HCT116 (cell line): Measurements from ENCODE around the gene DIP2B. TPM values are rescaled to one million over a fixed set of nuclear protein-coding genes. Genes with fewer than 3 reads are reported as not detected.

Experiments used
- ATAC-seq: fragments of 200-7000 bp; cut with Tn5 transposase; 2 replicates; pipeline ENCODE4 v1.9.1; 2020; ENCODE audit warnings: mild to moderate bottlenecking, moderate library complexity
- BruUV-seq: library from RNA; stranded (reverse); fragments of 400-500 nt; replicated peaks from 2 replicates; lab custom pipeline; 2021; lab: Mats Ljungman, UMichigan
- CTCF ChIA-PET: fragments of 300-600 bp; sonication (Branson Sonifier 250); formaldehyde crosslinking; loops from one replicate; lab custom pipeline; 2021; ENCODE audit warnings: antibody characterized with exemption; lab: Charles Lee
- POLR2A ChIA-PET: fragments of 300-600, 350-600 bp; sonication (Branson Sonifier 250); formaldehyde crosslinking; loops from one replicate; lab custom pipeline; 2021; ENCODE audit warnings: antibody characterized with exemption; lab: Charles Lee
- RAD21 ChIA-PET, 2 experiments: fragments of 300-600 bp; sonication (Branson Sonifier 250); formaldehyde crosslinking; loops; one replicate each; lab custom pipeline; 2023; ENCODE audit warnings: low total read pairs in 2 of 2; ENCODE audit not compliant: uncharacterized antibody in 2 of 2, unreplicated experiment in 2 of 2, low non-redundant PET in 1 of 2; lab: Charles Lee
- DNase-seq: peaks from one replicate; pipeline ENCODE4 v3.0.0-alpha.2; 2010; ENCODE audit warnings: low read depth, low spot score
- H2AFZ ChIP-seq: fragments of 200-600 bp; shearing (Covaris generic), sonication (generic); 2 replicates; pipeline ENCODE4 v1.6.1; 2017; ENCODE audit warnings: low read depth, mixed run types, mixed read lengths, antibody characterized with exemption, low read length; ENCODE audit not compliant: poor library complexity, severe bottlenecking
- H3K27ac ChIP-seq: 2 replicates; pipeline ENCODE4 v1.5.1; 2012; ENCODE audit warnings: low read depth, low read length
- H3K27me3 ChIP-seq: fragments of 200-600 bp; sonication (generic); 2 replicates; pipeline ENCODE4 v1.6.1; 2016; ENCODE audit warnings: mixed run types, low read length, mixed read lengths; ENCODE audit not compliant: insufficient read depth
- H3K36me3 ChIP-seq, 2 experiments: fragments of 200-500 bp in 1 of 2; fragments of 200-600 bp in 1 of 2; sonication (Bioruptor generic) in 1 of 2; sonication (generic) in 1 of 2; 2 replicates each; pipeline versions ENCODE4 v1.5.1 to v1.6.1; 2014 to 2016; ENCODE audit warnings: low read length in 2 of 2, inconsistent platforms in 1 of 2, mixed read lengths in 1 of 2, mixed run types in 1 of 2; ENCODE audit not compliant: insufficient read depth in 2 of 2, control insufficient read depth in 1 of 2
- H3K4me1 ChIP-seq, 2 experiments: fragments of 200-600 bp in 1 of 2; sonication (generic) in 1 of 2; 2 replicates each; pipeline versions ENCODE4 v1.5.1 to v1.6.1; 2012 to 2017; ENCODE audit warnings: low read length in 2 of 2, inconsistent platforms in 1 of 2, mild to moderate bottlenecking in 1 of 2, mixed read lengths in 1 of 2, mixed run types in 1 of 2, moderate library complexity in 1 of 2; ENCODE audit not compliant: insufficient read depth in 2 of 2, control insufficient read depth in 1 of 2
- H3K4me2 ChIP-seq: fragments of 200-600 bp; sonication (generic); 2 replicates; pipeline ENCODE4 v1.6.1; 2017; ENCODE audit warnings: mixed run types, low read length, mixed read lengths
- H3K4me3 ChIP-seq, 2 experiments: fragments of 200-600 bp in 1 of 2; sonication (generic) in 1 of 2; replicated peaks in 1 of 2; 2 replicates each; pipeline ENCODE4 v1.5.1; 2011 to 2016; ENCODE audit warnings: low read length in 2 of 2, control low read depth in 1 of 2, low read depth in 1 of 2, mild to moderate bottlenecking in 1 of 2, mixed read lengths in 1 of 2, mixed run types in 1 of 2
- H3K79me2 ChIP-seq: fragments of 200-600 bp; sonication (generic); 2 replicates; pipeline ENCODE4 v1.6.1; 2017; ENCODE audit warnings: mild to moderate bottlenecking, mixed run types, low read length, moderate library complexity, mixed read lengths; ENCODE audit not compliant: insufficient read depth
- H3K9ac ChIP-seq: fragments of 200-600 bp; sonication (generic); 2 replicates; pipeline ENCODE4 v1.6.1; 2016; ENCODE audit warnings: low read length, mixed read lengths
- H3K9me2 ChIP-seq: fragments of 200-600 bp; sonication (generic), shearing (Covaris generic); 2 replicates; pipeline ENCODE4 v1.6.1; 2017; ENCODE audit warnings: mixed run types, mild to moderate bottlenecking, moderate library complexity; ENCODE audit not compliant: insufficient read depth
- H3K9me3 ChIP-seq, 2 experiments: fragments of 200-500 bp in 1 of 2; fragments of 200-600 bp in 1 of 2; sonication (Bioruptor generic) in 1 of 2; sonication (generic) in 1 of 2; 2 replicates each; pipeline ENCODE4 v1.6.1; 2014 to 2017; ENCODE audit warnings: low read length in 2 of 2, mixed read lengths in 2 of 2, inconsistent platforms in 1 of 2, low read depth in 1 of 2, mild to moderate bottlenecking in 1 of 2, mixed run types in 1 of 2, moderate library complexity in 1 of 2; ENCODE audit not compliant: control insufficient read depth in 1 of 2, insufficient read depth in 1 of 2
- H4K20me1 ChIP-seq: fragments of 200-600 bp; sonication (generic), shearing (Covaris generic); 2 replicates; pipeline ENCODE4 v1.6.1; 2017; ENCODE audit warnings: mixed run types, mild to moderate bottlenecking, moderate library complexity; ENCODE audit not compliant: insufficient read depth
- ATF3 ChIP-seq: IDR thresholded peaks from 2 replicates; pipeline ENCODE4 v1.6.1; 2012
- CBX3 ChIP-seq: IDR thresholded peaks from 2 replicates; pipeline ENCODE4 v1.6.1; 2012; ENCODE audit warnings: low read depth
- CEBPB ChIP-seq: IDR thresholded peaks from 2 replicates; pipeline ENCODE4 v1.6.1; 2012; ENCODE audit warnings: low read depth
- EGR1 ChIP-seq: IDR thresholded peaks from 2 replicates; pipeline ENCODE4 v1.6.1; 2012; ENCODE audit warnings: low read depth
- ELF1 ChIP-seq: IDR thresholded peaks from 2 replicates; pipeline ENCODE4 v1.6.1; 2012; ENCODE audit warnings: low read depth, borderline replicate concordance
- EZH2 ChIP-seq: fragments of 200-600 bp; sonication (generic); IDR thresholded peaks from 2 replicates; pipeline ENCODE4 v1.6.1; 2017; ENCODE audit warnings: antibody characterized with exemption, mixed run types
- FOSL1 ChIP-seq: IDR thresholded peaks from 2 replicates; pipeline ENCODE4 v1.6.1; 2012; ENCODE audit warnings: low read depth
- MAX ChIP-seq: IDR thresholded peaks from 2 replicates; pipeline ENCODE4 v1.6.1; 2012
- POLR2AphosphoS5 ChIP-seq: IDR thresholded peaks from 2 replicates; pipeline ENCODE4 v1.6.1; 2011; ENCODE audit warnings: mild to moderate bottlenecking, low read depth, low read length, moderate library complexity
- SP1 ChIP-seq: IDR thresholded peaks from 2 replicates; pipeline ENCODE4 v1.6.1; 2012; ENCODE audit warnings: low read depth
- ZBTB33 ChIP-seq: IDR thresholded peaks from 2 replicates; pipeline ENCODE4 v1.6.1; 2011; ENCODE audit warnings: mild to moderate bottlenecking, low read length, moderate library complexity; ENCODE audit not compliant: insufficient replicate concordance; ENCODE audit errors: extremely low read depth
- ZNF274 ChIP-seq: fragments of 200-500 bp; sonication (Bioruptor generic); IDR thresholded peaks from 2 replicates; pipeline ENCODE4 v1.6.1; 2014; ENCODE audit warnings: mild to moderate bottlenecking, low read depth, low read length, inconsistent platforms
- intact Hi-C: fragments of 100-400 bp; cut with micrococcal nuclease; formaldehyde crosslinking; loops from 2 replicates; pipeline ENCODE4 v1.10.0; 2022
- total RNA-seq: library from RNA; stranded (reverse); gene quantifications from one replicate; pipeline ENCODE4 v1.2.1, GENCODE V29; 2021; ENCODE audit not compliant: unreplicated experiment

The DIP2B gene
- total RNA-seq, 1 experiment from 2014 or later, result 32.3 TPM

- no peak overlapping the region for H2AFZ ChIP-seq
- H4K20me1 ChIP-seq, result no peaks in the 10 kb centered on the region
- CTCF ChIA-PET, result no interaction called here
- H3K79me2 ChIP-seq, result peaks cover 56% of the 10 kb centered on the region
- no peak overlapping the region for H3K9ac ChIP-seq
- peaks cover 7 to 39% of the 10 kb centered on the region in 2 experiments; a peak in 3 of 4 replicates for H3K4me1 ChIP-seq
- H3K36me3 ChIP-seq, result no peaks in the 10 kb centered on the region
- DNase-seq, result no peak
- RAD21 ChIA-PET, result no interaction called here
- H3K4me3 ChIP-seq, result no peak overlapping the region
- no peak overlapping the region for H3K27ac ChIP-seq
- TF ChIP-seq ZNF274 (no peak), EGR1 (no peak), ZBTB33 (no peak), CEBPB (no peak), MAX (no peak), SP1 (no peak), ELF1 (no peak), ATF3 (no peak), POLR2AphosphoS5 (no peak), FOSL1 (no peak), CBX3 (no peak), EZH2 (no peak)
- TF ChIP-seq, all 23 proteins: peak for 0
- no peak for ATAC-seq
- BruUV-seq, result no TSS peak
- Histone ChIP-seq H3K9me3 (no peaks in the 10 kb centered on the region), H3K27me3 (no peaks in the 10 kb centered on the region), H3K9me2 (no peaks in the 10 kb centered on the region), H3K4me2 (no peak overlapping the region)
- POLR2A ChIA-PET, result no interaction called here
- intact Hi-C loops, result no loop called here
These were observed 95.6 kb downstream of the DIP2B start for GRCh38 chr12:50600364-50600763.
